GM18517 (cell line): Measurements from ENCODE around the gene SLC4A11.

Experiments
- ATAC-seq: cut with Tn5 transposase; IDR thresholded peaks from one replicate; pipeline ENCODE4 v1.9.1; 2021; ENCODE audit warnings: mild to moderate bottlenecking, moderate library complexity; ENCODE audit not compliant: unreplicated experiment

SLC4A11 gene

DNA sequence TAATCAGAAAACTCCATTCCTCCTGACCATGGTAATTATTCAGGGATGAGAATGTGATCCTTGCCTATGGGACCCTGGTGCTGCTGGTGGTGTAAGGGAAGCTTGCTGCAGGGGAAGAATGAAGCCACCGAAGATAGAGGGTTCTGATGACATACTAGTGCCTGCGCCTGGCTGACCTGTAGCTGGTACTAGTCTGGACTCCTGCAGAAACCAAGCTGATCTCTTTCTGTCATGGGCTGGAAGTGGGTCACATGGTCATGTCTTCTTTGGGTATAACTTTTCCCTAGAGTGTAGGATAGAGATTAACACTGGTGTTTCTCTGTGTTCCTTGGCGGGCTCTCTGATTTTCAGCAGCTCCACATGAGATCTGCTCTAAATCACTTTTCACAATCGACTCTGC is 8.6 kb upstream of the SLC4A11 start:
- ATAC-seq, result no peak

DNA sequence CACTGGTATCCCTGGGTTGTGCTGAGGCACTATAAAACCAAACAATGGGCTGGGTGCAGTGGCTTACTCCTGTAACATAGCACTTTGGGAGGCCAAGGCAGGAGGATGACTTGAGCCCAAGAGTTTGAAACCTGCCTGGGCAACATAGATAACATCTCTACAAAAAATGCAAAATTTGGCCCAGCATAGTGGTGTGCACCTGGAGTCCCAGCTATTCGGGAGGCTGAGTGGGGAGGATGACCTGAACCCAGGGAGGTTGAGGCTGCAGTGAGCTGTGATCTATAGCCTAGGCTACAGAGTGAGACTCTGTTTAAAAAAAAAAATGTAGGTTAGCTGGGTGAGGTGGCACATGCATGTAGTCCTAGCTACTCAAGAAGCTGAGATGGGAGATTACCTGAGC is 7.7 kb upstream of the SLC4A11 start:
- ATAC-seq, result no peak

DNA sequence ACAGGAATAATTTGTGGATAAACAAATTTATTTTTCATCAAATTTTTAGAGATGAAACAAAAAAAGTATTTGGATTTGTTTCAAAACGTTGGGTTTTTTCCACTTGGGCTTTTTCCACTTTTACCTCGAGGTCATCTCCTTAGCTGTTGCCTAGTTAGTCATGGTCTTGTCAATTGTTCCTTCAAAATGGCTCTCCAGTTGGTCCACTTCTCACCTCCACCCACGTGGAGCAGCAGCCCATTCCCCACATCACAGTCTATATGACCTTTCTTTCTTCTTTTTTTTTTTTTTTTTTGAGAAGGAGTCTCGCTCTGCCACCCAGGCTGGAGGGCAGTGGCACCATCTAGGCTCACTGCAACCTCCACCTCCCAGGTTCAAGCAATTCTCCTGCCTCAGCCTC is 6.7 kb upstream of the SLC4A11 start:
- no peak for ATAC-seq

DNA sequence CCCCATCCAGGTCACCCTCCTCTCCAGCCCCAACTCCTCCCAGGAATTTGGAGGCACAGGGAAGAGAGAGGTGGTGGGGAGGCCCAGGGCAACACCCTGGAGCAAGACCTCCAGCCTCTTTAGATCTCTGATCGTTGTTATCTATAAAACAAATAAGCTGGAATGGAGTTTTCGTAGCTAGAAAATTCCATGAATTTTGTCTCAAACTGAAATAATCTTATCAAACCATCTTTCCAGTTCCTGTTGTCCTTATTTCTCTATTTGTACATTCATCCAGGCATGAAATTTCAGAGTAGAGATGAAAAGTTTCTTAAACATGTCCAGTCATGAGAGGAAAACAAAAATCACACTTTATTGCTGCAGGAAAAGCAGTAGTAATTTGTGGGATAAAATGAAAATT is 6.2 kb upstream of the SLC4A11 start:
- no peak for ATAC-seq

DNA sequence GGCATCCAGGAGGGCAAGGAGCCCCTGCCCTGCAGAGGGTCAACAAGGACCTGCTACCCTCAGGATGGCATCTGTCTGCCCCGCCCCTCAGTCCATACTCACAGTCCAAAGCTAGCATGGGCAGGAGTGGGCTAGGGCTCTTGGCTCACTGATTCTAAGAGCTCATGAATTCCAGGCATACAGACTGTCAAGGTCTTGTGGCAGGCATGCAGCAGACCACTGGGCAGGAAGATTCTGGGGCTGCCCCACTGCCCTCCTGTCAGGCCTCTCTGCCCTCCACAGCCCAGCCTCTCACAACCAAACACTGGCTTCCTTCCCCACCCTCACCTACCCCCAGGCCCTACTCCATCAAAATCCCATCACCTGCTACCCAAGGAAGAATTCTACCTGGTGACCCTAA is 5.6 kb upstream of the SLC4A11 start:
- no peak for ATAC-seq

DNA sequence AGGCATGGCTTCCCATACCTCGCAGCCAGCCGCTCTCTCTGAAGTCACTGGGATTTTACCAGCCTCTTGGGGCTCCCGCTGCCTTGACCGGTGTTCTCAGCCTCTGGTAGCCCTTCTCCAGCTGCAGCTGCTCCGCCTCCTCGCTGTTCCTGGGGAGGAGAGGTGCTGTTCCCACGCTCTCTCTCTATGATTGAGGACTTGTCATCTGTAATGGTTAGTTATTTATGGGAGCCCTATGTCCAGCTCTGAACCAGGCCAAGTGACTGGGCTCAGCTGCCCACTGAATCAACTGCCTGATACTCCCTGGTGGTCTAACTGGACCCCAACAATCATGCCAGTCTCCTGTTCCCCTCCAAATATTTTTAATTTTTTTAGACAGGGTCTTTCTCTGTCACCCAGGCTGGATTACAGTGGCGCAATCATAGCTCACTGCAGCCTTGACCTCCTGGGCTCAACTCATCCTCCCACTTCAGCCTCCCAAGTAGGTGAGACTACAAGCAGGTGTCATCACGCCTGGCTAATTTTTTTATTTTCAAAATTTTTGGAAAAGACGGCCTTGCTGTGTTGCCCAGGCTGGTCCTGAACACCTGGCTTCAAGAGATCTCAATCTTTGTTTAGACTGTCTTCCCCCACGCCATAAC is 4.8 kb upstream of the SLC4A11 start:
- no peak for ATAC-seq

DNA sequence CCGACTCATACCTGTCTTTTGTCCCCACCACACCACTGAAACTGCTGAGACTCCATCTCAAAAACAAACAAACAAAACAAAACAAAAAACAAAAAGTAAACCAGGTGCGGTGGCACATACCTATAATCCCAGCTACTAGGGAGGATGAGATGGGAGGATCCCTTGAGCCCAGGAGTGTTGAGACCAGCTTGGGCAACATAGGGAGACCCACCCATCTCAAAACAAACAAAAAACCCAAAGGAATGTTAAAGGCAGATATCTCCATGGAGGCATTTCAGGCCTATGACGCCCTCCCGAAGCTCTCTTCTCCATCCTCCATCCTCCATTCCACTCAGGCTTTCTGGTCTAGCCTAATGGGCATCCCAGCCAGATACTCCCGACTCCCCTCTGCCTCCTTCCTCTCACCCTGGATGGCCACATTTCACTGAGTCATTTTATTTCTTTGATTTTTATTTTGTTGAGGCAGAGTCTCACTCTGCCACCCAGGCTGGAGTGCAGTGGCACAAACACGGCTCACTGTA is 3.2 kb upstream of the SLC4A11 start:
- ATAC-seq, result no peak

DNA sequence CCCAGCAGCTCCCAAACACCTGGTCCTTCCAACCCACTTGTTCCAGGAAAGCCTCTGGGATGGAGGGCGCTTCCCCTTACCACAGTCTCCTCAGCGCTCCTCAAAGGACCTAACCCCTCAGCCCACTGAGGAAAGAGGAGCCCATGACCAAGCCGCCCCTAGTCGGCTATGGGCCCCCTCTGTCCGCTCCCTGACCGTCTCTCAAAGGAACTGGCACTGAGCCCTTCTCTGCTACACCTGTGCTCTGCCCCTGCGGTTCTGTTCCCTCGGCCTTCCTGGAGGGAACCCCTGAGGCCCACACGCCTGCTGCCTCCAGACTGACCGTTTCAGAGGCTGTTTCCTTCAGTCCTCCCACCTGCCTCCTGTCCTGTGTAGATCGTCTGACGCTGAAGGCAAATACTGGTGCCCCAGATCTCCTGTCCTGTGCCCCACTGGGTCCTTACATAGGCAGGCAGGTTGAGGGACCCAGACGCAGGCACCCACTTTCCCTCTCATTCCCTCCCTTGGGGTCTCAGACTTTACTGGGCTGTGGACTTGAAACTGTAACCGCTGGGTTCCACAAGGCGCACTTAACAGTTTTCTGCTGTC is 1.9 kb upstream of the SLC4A11 start:
- ATAC-seq, result no peak

DNA sequence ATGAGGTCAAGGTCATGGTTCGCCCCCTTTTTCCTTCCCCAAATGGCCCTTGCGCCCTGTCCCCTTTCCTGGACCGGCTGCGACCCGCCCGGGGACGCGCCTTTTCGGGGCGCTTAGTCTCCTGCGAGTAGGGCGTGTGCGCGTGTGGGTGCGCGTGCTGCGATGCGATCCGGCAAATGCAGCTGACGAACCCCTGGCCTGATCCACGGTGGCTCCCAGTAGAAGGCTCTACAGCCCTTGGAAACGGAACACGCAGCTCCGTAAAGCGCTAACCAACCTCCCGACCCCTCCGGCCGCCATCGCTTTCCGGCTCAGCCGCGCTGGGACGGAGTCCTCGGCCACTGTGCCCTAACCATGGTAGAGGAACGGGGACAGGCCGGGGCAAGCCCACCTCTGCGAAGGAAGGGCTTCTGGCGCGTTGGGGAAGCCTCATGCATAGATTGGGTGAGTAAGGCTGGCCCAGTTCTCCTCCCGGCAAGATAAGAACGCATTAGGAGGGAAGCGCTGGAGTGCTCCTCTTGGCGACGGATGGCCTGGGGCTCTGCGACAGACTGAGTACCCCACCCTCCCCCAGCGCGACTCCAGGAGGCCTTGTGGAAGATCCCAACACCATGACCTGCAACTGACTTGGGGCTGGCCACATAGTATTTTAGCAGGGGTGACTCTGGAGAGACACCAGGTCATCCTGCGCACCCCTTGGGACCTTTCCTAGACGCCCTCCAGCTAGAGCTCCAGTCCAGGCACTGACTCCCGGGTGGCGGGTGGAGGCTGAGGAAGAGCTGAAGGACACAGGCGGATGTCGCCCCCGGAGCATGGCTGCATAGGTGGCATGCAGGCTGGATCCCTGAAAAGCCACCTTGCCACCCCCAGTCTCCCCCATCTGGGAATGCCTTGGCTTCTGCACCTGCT is 1.1 kb upstream of the SLC4A11 start:
- no peak for ATAC-seq

DNA sequence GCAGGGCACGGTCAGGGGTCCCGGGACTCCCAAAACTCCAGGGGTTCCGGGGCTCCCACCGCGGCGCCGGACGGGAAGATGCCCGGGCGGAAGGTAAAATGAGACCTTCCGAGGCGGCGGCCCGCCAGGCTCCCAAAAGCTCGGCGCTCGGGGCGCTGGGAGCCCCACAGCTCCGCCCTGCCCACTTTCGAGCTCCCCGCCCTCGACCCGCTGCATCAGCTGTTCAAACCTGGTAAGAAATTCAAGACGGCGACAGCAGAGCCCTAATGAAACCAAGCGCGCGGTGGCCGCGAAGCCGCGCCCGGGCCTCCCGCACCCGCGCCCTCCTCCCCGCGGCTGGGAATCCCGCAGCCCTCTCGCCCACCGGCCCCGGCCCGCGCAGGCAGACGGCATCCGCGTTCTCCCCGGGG is 369 bp downstream of the SLC4A11 start:
- no peak for ATAC-seq

DNA sequence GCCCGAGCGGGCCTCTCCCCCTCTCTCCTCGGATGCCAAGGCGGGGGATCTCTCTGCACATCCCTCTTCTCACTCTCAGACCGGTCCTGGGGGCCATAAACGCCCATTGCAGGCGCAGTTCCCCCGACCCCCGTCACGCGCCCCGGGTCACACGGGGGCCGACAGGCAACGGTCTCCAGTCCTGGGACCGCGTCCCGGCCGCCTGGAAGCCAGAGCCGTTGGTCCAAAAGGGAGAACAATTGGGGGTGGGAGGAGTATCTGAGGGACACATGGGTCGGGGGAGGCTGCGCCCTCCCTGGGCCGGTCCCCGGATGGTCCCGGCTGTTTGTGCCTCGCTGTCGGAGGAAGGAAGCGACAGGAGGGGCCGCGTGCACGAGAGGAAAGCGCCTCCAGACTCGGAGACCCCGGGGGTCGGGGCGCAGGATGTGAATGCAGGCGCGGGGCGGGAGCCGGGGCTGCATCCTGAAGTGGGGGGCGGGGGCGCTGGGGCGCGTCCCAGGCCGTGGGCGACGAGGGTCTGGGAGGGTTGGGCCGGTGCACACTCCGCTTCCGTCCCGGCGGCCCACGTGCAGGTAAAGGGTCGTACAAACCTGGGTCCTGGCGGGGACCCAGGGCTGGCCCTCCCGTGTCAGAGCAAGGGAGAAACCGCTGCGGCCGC is 903 bp downstream of the SLC4A11 start:
- no peak for ATAC-seq

DNA sequence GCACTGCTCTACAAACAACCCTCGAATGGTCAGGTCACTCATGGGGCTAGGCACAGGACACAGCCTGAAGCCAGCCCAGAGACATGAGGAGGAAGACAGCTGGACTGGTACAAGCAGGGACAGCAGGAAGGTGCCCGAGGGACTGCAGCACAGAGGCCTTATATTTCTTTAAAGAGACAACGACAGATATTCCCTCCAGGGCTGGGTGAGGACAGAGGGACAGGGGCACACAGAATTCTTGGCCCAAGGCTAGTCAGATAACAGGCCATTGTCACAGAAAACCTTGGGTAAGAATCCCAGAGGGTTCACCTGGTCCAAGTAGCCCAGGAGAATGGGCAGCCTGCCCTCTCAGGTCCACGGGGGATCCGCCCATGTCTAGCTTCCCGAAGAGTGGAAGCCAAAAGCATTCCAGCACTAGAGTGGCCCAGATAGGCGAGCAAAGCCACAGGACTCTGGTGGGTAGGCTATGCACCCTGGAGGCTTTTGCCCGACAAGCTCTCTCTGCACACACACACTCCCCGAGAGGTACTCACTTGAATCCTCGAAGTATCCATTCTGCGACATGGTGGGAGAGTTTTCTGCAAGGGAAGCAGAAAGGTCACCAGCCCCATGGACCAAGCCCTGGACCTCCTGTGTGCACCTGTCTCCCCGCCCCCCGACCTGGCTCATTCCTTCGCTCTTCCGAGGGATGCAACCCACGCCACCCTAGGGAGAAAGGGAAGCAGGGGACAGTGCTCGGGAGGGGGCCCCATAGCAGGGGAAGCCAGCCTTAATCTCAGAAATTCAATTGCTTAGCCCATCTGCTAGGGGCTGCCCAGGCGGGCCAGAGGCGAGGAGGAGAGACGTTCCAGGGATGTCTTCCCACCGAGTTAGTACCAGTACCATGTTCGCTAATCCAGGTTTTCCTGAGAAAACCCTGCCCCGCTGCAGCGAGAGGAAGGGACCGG is 1.7 kb downstream of the SLC4A11 start:
- ATAC-seq, result no peak

DNA sequence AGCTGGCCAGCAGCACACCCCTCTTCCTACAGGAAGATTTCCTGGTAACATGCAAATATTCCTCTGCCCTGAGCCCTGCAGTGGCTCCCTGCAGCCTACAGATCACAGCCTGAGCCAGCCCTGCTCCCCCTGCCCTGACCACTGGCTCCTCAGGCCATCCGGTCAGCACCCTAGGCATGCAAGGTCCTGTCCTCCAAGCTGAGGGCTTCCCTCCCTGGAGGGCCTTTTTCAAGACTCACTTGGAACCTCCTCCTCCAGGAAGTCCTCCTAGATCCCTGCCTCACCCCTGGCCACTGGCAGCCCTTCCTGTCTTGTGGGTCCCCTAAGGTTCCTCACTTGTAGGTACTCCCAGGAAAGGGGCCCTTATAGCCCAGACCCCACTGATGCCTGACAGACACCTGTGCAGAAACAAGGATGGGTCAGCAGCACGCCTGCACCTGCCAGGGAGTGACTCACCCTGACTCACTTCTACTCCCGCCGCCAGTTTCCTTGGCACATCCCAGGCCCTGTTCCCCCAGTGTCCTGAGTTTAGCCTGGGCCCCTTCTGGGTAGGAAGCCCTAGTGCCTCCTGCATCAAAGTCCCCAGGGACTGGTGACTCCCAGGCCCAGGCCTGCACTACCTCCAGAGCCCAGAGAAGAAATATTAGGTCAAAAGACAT is 3.2 kb downstream of the SLC4A11 start:
- ATAC-seq, result no peak

DNA sequence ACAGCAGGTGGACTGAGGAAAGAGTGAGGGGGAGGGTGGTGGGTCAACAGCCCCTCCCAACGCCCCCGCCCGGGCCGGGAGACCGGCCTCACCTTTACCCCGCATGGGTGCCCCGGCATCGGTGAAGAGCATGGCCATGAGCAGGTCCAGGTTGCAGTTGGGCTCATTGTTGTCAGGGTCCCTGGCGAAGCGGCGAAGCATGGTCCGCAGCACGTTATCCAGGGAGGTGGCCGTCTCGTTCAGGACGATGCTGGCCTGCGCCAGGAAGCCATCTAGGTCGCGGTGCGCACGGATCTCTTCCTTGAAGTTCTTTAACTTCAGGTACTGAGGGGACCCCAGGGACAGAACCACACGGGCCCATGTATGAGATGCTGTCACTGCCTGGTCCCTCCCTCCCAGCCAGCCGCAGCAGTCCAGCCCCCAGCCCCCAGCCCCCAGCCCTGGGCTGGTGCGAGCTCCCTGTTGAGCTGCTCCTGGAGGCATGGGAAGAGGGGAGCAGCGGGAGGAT is 4.9 kb downstream of the SLC4A11 start:
- no peak for ATAC-seq

DNA sequence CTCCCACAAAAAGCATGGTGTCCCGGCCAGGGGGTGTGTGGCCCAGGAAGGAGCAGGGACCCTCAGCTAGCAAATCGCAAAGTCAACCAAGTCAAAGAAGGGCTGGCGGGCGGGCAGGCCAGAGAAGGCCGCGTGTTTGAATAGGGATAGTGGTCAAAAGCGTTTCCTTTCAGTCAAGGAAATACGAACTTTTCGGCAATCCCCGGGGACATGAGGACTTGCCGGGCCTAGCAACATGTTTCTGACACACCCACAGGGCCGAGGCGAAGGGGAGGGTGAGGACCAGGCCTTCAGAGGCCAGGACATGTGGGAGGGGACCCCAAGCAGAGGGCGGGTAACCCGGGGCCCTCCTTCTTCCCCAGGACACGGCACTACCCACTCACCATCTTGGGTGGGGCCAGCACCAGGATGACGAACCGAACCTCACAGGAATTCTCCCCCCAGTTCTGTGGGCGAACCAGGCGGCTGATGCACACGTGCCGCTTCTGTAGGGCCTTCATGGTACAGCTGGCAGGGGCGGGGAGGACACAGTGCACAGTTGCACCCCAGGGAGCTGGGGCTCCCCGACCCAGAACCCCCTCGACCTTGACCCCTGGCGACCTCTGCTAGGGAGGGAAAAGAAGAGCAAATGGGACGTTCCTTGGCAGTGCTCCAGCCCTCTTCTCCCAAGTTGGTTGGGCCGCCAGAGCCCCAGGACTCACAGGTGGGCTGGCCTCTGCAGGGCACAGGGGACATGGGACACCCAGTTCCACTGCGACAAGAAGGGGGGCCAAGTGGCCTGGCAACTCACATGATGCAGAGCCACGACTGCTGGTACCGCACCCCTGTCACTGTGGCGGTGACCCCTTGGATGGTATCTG is 5.6 kb downstream of the SLC4A11 start:
- no peak for ATAC-seq

DNA sequence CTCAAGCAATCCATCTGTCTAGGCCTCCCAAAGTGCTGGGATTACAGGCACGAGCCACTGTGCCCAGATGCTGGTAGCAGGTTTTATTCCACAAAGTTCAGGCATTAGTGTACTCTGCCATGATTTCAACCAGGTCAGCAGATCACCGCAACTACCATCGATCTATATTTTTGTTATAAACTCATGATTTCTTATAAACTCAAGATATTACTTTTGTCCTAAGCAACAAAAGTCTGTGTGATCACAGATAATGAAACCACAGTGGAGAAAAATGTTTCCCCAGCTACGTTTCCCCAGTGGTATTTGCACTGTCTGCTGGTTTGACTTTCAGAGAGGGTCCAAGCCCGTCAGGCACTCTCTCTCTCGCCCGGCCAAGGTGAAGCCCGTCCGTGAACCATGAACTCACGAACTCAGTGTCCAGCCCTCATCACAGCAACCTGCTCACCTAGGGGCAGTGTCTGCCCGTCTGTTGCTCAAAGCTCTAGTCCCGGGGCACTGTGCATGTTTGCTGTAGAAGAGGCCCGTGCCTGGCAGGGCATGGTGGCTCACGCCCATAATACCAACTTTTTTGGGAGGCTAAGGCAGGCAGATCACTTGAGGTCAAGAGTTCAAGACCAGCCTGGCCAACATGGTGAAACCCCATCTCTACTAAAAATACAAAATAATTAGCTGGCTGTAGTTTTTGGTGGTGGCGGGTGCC is 7.0 kb downstream of the SLC4A11 start:
- no peak for ATAC-seq

DNA sequence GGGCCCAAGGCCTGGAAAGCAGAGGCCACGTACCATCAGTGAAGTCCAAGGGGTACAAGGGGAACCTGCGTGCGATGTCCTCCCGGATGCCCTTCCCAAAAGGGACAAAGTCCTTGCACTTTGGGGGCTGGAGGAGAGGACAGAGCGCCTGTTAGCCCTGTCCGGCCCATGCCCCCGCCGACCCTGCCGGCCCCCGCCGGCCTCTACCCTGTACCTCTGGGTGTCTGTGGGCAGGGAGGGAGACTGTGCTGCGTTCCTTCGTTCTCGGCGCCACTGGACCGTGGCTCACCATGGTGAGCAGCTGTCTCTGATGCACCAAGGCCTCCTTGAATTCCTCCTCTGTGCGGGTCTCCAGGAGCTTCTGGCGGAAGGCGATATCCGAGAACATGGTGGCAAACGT is 7.9 kb downstream of the SLC4A11 start:
- no peak for ATAC-seq

DNA sequence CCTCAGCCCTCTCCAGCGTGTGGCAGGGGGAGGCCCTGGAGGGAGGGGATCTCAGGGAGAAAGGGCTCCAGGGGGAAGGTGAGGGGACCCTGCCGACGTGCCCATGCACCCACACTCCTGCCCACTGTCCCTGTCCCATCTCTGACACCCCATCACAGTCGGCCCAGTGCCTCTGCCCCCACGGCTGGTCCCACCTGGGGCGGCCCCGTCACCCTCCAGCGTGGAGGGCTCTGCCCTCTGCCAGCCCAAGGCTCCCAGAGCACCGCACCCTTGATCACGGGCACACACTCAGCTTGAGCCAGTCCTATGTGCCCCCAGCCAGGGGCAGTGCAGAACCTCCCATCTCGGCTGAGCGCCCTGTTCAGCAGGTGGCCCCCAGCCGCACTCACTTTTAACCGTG is 9.2 kb downstream of the SLC4A11 start:
- no peak for ATAC-seq
